Stimulated activated CD4-positive, alpha-beta T cell treated with anti-CD3 and anti-CD28 coated beads, Interleukin-12 subunit alpha, Interleukin-12 subunit beta, amount 100 ng/mL, for 24 hours (primary cell): Measurements from ENCODE around the gene IDH3B.

Source experiments
- DNase-seq, 2 experiments: peaks; one replicate each; pipeline ENCODE4 v3.0.0-alpha.2; 2020; ENCODE audit warnings: low read depth in 2 of 2

IDH3B gene

DNA sequence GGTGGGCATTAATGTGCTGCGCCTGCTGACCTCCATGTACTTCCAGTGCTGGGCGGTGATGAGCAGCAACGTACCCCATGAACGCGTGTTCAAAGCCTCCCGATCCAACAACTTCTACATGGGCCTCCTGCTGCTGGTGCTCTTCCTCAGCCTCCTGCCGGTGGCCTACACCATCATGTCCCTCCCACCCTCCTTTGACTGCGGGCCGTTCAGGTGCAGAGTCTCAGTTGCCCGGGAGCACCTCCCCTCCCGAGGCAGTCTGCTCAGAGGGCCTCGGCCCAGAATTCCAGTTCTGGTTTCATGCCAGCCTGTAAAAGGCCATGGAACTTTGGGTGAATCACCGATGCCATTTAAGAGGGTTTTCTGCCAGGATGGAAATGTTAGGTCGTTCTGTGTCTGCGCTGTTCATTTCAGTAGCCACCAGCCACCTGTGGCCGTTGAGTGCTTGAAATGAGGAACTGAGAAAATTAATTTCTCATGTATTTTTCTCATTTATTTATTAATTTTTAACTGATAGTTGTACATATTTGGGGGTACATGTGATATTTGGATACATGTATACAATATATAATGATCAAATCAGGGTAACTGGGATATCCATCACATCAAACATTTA is 46.8 kb downstream of the IDH3B start:
- DNase-seq, result no peak

DNA sequence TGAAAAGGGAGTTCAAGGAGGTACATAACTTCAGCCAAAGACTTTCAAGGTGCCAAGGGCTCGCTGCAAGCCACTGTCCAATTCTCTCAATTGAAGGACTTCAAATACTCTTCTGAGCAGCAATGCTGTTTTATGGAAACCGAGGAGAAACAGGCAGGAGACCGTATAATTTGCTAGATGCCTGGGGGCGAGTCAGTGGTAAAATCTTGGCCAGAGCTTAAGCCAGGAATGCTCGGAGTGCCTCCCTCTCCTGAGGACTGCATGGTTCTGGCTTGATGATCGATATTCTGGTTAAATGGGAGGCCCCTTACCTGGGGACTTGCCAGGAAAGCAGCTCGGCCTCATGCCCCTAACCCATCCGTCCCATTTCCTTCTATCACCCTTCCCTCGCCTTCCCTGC is 47.4 kb downstream of the IDH3B start:
- no peak for DNase-seq

- DNase-seq, result no peak
These were observed 51.9 kb downstream of the IDH3B start for GRCh38 chr20:2612073-2612472.

DNA sequence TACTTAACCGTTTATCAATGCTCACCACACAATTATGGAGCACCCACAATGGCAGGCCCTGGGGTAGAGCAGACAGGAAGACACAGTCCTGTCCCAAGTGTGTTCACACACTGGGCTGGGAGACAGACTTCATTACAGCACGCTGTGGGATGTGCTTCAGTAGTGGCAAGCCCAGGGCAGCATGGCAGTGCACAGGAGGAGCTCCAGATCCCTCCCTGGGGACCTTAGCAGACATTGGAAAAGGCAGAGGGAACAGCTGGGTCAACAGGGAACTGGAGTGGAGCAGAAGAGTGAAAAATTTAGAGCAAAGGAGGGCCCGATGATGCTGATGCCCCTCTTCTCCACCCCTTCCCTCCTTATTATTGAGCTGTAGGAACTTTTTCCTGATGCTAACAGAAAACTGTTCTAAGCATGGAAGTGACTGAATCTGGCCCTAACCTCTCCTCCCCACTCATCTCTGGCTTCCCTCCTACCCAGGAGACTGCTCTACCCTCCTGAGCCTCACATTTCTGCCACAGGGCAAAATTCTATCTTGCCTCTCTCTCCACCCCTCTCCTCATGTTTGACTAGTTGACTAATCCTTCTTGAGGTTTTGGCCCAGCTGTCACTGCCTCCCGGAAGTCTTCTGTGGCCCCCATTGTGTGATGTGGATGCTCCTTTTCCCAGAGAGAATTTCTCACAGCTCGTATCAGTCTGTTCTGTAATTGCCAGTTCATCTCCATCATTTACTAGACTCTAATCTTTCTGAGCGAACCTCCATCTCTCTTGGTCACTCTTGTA is 52.9 kb downstream of the IDH3B start:
- no peak for DNase-seq

- no peak for DNase-seq
These were observed 53.7 kb downstream of the IDH3B start for GRCh38 chr20:2610326-2610725.
